GM12878 (cell line): ENCODE results near the gene TMPRSS2. TPM values are rescaled to one million over a fixed set of nuclear protein-coding genes. Genes with fewer than 3 reads are reported as not detected.
"Not testable (repeated sequence)": the region's sequence is repeated elsewhere in the genome, so short reads cannot be mapped to it uniquely, and the experiment has no call there.

ENCODE experiments used
- ATAC-seq: fragments of 200-7000 bp; cut with Tn5 transposase; 3 replicates; pipeline ENCODE4 v1.9.1; 2020; ENCODE audit warnings: mild to moderate bottlenecking, moderate library complexity
- BruUV-seq: library from RNA; stranded (reverse); fragments of 400-500 nt; replicated peaks from 2 replicates; lab custom pipeline; 2021; lab: Mats Ljungman, UMichigan
- CTCF ChIA-PET: fragments of 300-600 bp; sonication (Branson Sonifier 250); formaldehyde crosslinking; extraction: SDS; loops from one replicate; lab custom pipeline; 2021; ENCODE audit warnings: inconsistent platforms; lab: Yijun Ruan, JAX
- POLR2A ChIA-PET: fragments of 350-600 bp; formaldehyde crosslinking; extraction: SDS; loops from one replicate; lab custom pipeline; 2021; ENCODE audit warnings: inconsistent platforms; lab: Charles Lee
- RAD21 ChIA-PET: fragments of 300-600 bp; sonication (Branson Sonifier 250); formaldehyde crosslinking; loops from one replicate; lab custom pipeline; 2023; ENCODE audit warnings: antibody characterized with exemption; ENCODE audit not compliant: unreplicated experiment; lab: Charles Lee
- SMC1A ChIA-PET: fragments of 300-600 bp; sonication (Branson Sonifier 250); formaldehyde crosslinking; loops from one replicate; lab custom pipeline; 2023; ENCODE audit not compliant: unreplicated experiment, uncharacterized antibody; lab: Charles Lee
- DNase-seq: peaks from one replicate; pipeline ENCODE4 v3.0.0-alpha.2; 2011; ENCODE audit warnings: low read depth, low spot score
- FAIRE-seq: peaks from 3 replicates; lab custom pipeline; 2011; peaks lifted over from hg19 to GRCh38; lab: Jason Lieb, UNC
- H2AFZ ChIP-seq: 2 replicates; pipeline ENCODE4 v1.6.0; 2011; ENCODE audit warnings: low read depth, low read length, control low read depth; ENCODE audit not compliant: control insufficient read depth
- H3K27ac ChIP-seq: 2 replicates; pipeline ENCODE4 v1.5.1; 2011; ENCODE audit warnings: control low read depth; ENCODE audit not compliant: control insufficient read depth, insufficient read depth
- H3K27me3 ChIP-seq, 2 experiments: replicated peaks in 1 of 2; 2 replicates each; pipeline versions ENCODE4 v1.6.0 to v1.6.1; 2011; ENCODE audit warnings: low read length in 1 of 2; ENCODE audit not compliant: control insufficient read depth in 2 of 2, insufficient read depth in 2 of 2
- H3K36me3 ChIP-seq, 2 experiments: 2 replicates each; pipeline ENCODE4 v1.5.1; 2011; ENCODE audit warnings: low read length in 1 of 2; ENCODE audit not compliant: control insufficient read depth in 2 of 2, insufficient read depth in 2 of 2
- H3K4me1 ChIP-seq: 2 replicates; pipeline ENCODE4 v1.6.1; 2011; ENCODE audit warnings: mild to moderate bottlenecking, low read length, moderate library complexity, mixed read lengths; ENCODE audit not compliant: control insufficient read depth, insufficient read depth
- H3K4me2 ChIP-seq: 2 replicates; pipeline ENCODE4 v1.6.0; 2011; ENCODE audit warnings: control low read depth; ENCODE audit not compliant: control insufficient read depth, insufficient read depth
- H3K4me3 ChIP-seq: fragments of 200-600 bp; sonication (generic); 2 replicates; pipeline ENCODE4 v1.5.1; 2016
- H3K79me2 ChIP-seq: 2 replicates; pipeline ENCODE4 v1.6.0; 2011; ENCODE audit warnings: low read length; ENCODE audit not compliant: control insufficient read depth, insufficient read depth
- H3K9ac ChIP-seq: 2 replicates; pipeline ENCODE4 v1.8.0; 2011; ENCODE audit warnings: low read length, control low read depth, mixed read lengths; ENCODE audit not compliant: control insufficient read depth, insufficient read depth
- H3K9me3 ChIP-seq: replicated peaks from 3 replicates; pipeline ENCODE4 v1.5.1; 2011; ENCODE audit warnings: mild to moderate bottlenecking, low read length; ENCODE audit not compliant: control insufficient read depth, insufficient read depth
- H4K20me1 ChIP-seq: 2 replicates; pipeline ENCODE4 v1.6.0; 2011; ENCODE audit not compliant: control insufficient read depth, insufficient read depth
- BCL11A ChIP-seq: IDR thresholded peaks from 2 replicates; pipeline ENCODE4 v1.6.1; 2011; ENCODE audit warnings: low read depth, low read length
- CHD2 ChIP-seq: IDR thresholded peaks from 2 replicates; pipeline ENCODE4 v1.6.1; 2011; ENCODE audit warnings: low read depth, low read length, improper control_type of control experiment, borderline replicate concordance
- KLF5 ChIP-seq: fragments of 450-650 bp; IDR thresholded peaks from 2 replicates; pipeline ENCODE4 v1.6.1; 2014; ENCODE audit warnings: mild to moderate bottlenecking; ENCODE audit not compliant: partially characterized antibody
- NFYB ChIP-seq: IDR thresholded peaks from 2 replicates; pipeline ENCODE4 v1.6.1; 2011; ENCODE audit warnings: low read depth, mild to moderate bottlenecking, low read length, improper control_type of control experiment, moderate library complexity; ENCODE audit not compliant: insufficient read depth
- NR2C2 ChIP-seq: IDR thresholded peaks from 2 replicates; pipeline ENCODE4 v1.6.1; 2011; ENCODE audit warnings: borderline replicate concordance, low read depth; ENCODE audit not compliant: control insufficient read depth, insufficient read length
- RFX5 ChIP-seq: IDR thresholded peaks from 2 replicates; pipeline ENCODE4 v1.6.1; 2011; ENCODE audit warnings: low read depth, low read length, improper control_type of control experiment
- SREBF1 ChIP-seq: IDR thresholded peaks from 2 replicates; pipeline ENCODE4 v1.6.1; 2012; ENCODE audit warnings: mild to moderate bottlenecking, low read length
- STAT1 ChIP-seq: fragments of 450-650 bp; conservative IDR thresholded peaks from 2 replicates; pipeline ENCODE4 v1.6.1; 2014; ENCODE audit warnings: antibody characterized with exemption, mild to moderate bottlenecking
- TCF12 ChIP-seq: IDR thresholded peaks from 2 replicates; pipeline ENCODE4 v1.6.1; 2011; ENCODE audit warnings: low read depth, mild to moderate bottlenecking, low read length
- ZNF217 ChIP-seq: fragments of 450-650 bp; IDR thresholded peaks from 2 replicates; pipeline ENCODE4 v1.6.1; 2017; ENCODE audit warnings: antibody characterized with exemption, mild to moderate bottlenecking
- ZNF592 ChIP-seq: fragments of 450-650 bp; IDR thresholded peaks from 2 replicates; pipeline ENCODE4 v1.6.1; 2017; ENCODE audit warnings: mild to moderate bottlenecking, moderate library complexity
- WGBS: methylation state at CpG from one replicate; pipeline ENCODE4 v1.1.6; 2016; ENCODE audit warnings: low lambda C conversion rate; ENCODE audit not compliant: insufficient replicate concordance, insufficient coverage; ENCODE audit errors: missing lambda C conversion rate; 5-methylcytosine and 5-hydroxymethylcytosine counted together
- in situ Hi-C: fragments of 300-500 bp; cut with MboI; formaldehyde crosslinking; loops from 9 replicates; pipeline ENCODE4 v1.14.3; 2018; ENCODE audit warnings: mixed read lengths
- intact Hi-C: fragments of 100-400 bp; cut with micrococcal nuclease; formaldehyde crosslinking; loops from one replicate; pipeline ENCODE4 v1.14.2; 2022; ENCODE audit not compliant: unreplicated experiment
- polyA plus RNA-seq, 11 experiments: library from polyadenylated mRNA; depleted of rRNA in 4 of 11; unstranded in 6 of 11; stranded (reverse) in 5 of 11; fragments of >200 nt; fragmentation: Nextera tagmentation in 4 of 11; fragmentation: Illumina TruSeq in 1 of 11; extraction: Ambion mirVana in 4 of 11; extraction: Trizol in 1 of 11; gene quantifications; 1 replicate in 1 of 11; 2 replicates in 10 of 11; pipeline versions ENCODE4 v1.2.1 to v1.2.3, GENCODE V29; 2011 to 2016; ENCODE audit warnings: inconsistent platforms in 2 of 11, missing spikeins in 2 of 11, low read depth in 1 of 11
- total RNA-seq, 4 experiments: library from RNA; depleted of rRNA in 3 of 4; stranded (reverse); fragments of >200 nt in 3 of 4; fragmentation: Illumina TruSeq in 1 of 4; extraction: Trizol in 1 of 4; gene quantifications; 2 replicates each; pipeline versions ENCODE4 v1.2.1 to v1.2.3, GENCODE V29; 2013 to 2021

Gene TMPRSS2
- total and polyA plus RNA-seq, 10 of the 15 experiments (the other 5 are each of a cell fraction or from before 2014, with no cell fraction given): 0.19 to 0.26 TPM; not detected in 8

DNA sequence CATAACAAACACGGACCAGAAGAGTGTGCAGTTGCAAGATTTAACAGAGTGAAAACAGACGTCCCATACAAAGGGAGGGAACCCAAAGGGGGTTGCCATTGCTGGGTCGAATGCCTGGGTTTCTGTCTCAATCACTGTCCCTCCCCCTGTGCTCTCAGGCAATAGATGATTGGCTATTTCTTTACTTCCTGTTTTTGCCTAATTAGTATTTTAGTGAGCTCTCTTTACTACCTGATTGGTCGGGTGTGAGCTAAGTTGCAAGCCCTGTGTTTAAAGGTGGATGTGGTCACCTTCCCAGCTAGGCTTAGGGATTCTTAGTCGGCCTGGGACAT is 84.7 kb downstream of the TMPRSS2 start:
- ATAC-seq, H3K36me3 ChIP-seq, H3K4me3 ChIP-seq, H3K9me3 ChIP-seq, FAIRE-seq, H3K27ac ChIP-seq, DNase-seq, H4K20me1 ChIP-seq, in situ Hi-C loops, H3K27me3 ChIP-seq, BruUV-seq, H2AFZ ChIP-seq, H3K9ac ChIP-seq, intact Hi-C loops, H3K4me2 ChIP-seq: not testable (repeated sequence)
- ChIA-PET RAD21 (interaction anchor here (1.3 to 3.8 kb wide), 4 partner anchors 9 to 140 kb away, joined by 4 to 36 read pairs (median 6); no protein-coding TSS in a partner anchor), CTCF (interaction anchor here (2.5 to 5.8 kb wide), 4 partner anchors 11 to 140 kb away, joined by 13 to 45 read pairs (median 20); no protein-coding TSS in a partner anchor), POLR2A (interaction anchor here (0.6 to 7.8 kb wide), 5 partner anchors 11 to 488 kb away, joined by 3 to 80 read pairs (median 3); no protein-coding TSS in a partner anchor), SMC1A (interaction anchor here (0.9 to 3.5 kb wide), 5 partner anchors 11 to 140 kb away, joined by 3 to 21 read pairs (median 6); no protein-coding TSS in a partner anchor)
- peaks cover 26% of the 10 kb centered on the region for H3K4me1 ChIP-seq
- WGBS: 39% methylated on average over 5 of the region's 5 CpGs
- H3K79me2 ChIP-seq: peaks cover 36% of the 10 kb centered on the region
- TF ChIP-seq NFYB: peak; percentile 53; the same call in 1 of the 2 replicates

DNA sequence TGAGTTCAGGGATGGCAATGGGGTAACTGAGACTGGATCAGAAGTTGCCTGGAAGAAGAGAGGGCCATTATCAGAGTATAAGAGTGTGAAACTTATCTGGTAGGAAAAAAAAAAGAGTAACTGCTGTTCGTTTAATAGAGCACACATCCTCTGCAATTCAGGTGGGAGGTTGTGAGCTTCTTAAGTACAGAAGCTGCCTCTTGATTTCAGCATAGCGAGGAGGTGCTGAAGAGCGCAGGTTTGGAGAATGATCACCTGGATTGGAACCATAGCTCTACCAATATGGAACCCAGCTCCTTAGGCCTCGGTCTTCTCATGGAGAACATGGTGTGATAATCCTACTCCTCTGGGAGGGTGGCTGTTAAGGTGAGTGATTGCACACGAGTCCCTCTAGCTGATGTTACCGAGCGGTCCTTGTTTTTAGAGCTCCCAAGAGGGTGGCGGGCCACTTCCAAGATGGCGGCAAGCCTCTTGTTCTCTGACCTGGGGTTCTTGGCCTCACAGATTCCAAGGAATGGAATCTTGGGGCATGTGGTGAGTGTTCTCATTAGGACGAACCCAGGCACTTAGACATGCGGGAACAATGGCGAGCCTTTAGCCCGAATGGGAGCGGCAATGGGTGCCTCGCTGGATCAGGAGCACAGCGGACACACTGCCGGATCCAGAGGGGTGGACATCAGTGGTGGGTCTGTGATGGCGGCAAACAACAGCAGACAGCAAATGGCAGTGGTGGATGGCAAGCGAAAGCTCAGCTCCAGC is 85.2 kb downstream of the TMPRSS2 start:
- no peaks in the 10 kb centered on the region; the same call in 2 of the 3 replicates for H3K9me3 ChIP-seq
- intact Hi-C loops (no loop called here), in situ Hi-C loops (no loop called here)
- ATAC-seq (no peak), FAIRE-seq (no peak), DNase-seq (no peak)
- SMC1A ChIA-PET: interaction anchor here (0.9 to 3.5 kb wide), 5 partner anchors 10 to 139 kb away, joined by 3 to 21 read pairs (median 6); no protein-coding TSS in a partner anchor
- no peak overlapping the region for H3K27ac ChIP-seq
- RAD21 ChIA-PET: interaction anchor here (1.3 to 3.8 kb wide), 3 partner anchors 9 to 54 kb away, joined by 4 to 36 read pairs (median 8); no protein-coding TSS in a partner anchor
- H3K4me1 ChIP-seq: peaks cover 24% of the 10 kb centered on the region
- CTCF ChIA-PET: interaction anchor here (2.5 to 5.8 kb wide), 4 partner anchors 10 to 140 kb away, joined by 13 to 45 read pairs (median 20); no protein-coding TSS in a partner anchor
- no peak overlapping the region for H3K4me3 ChIP-seq
- no peak overlapping the region for H3K9ac ChIP-seq
- no peaks in the 10 kb centered on the region for H3K27me3 ChIP-seq
- 86% methylated on average over 19 of the region's 19 CpGs for WGBS
- H3K36me3 ChIP-seq: peaks cover 0 to 5% of the 10 kb centered on the region in 2 experiments; a peak in 1 of 4 replicates
- BruUV-seq: no TSS peak
- H4K20me1 ChIP-seq: no peaks in the 10 kb centered on the region
- POLR2A ChIA-PET: interaction anchor here (0.6 to 7.8 kb wide), 5 partner anchors 10 to 489 kb away, joined by 3 to 80 read pairs (median 3); no protein-coding TSS in a partner anchor
- no peak overlapping the region for H2AFZ ChIP-seq
- H3K4me2 ChIP-seq: no peak overlapping the region
- H3K79me2 ChIP-seq: peaks cover 31% of the 10 kb centered on the region
- TF ChIP-seq SREBF1 (no peak), ZNF217 (no peak), ZNF592 (no peak), CHD2 (no peak), TCF12 (no peak), RFX5 (no peak), BCL11A (no peak), KLF5 (no peak), NR2C2 (no peak), STAT1 (no peak)
